Bronchial epithelial cell (primary cell): Measurements from ENCODE around the gene TTYH2. TPM values are rescaled to one million over a fixed set of nuclear protein-coding genes. Genes with fewer than 3 reads are reported as not detected.

Source experiments
- DNase-seq: peaks from one replicate; pipeline ENCODE4 v3.0.0-alpha.2; 2010; ENCODE audit warnings: low read depth
- FAIRE-seq: peaks from 2 replicates; lab custom pipeline; 2011; peaks lifted over from hg19 to GRCh38; lab: Jason Lieb, UNC
- H3K27me3 ChIP-seq: 2 replicates; pipeline ENCODE4 v1.5.1; 2011; ENCODE audit warnings: low read length; ENCODE audit not compliant: control insufficient read depth, insufficient read depth
- H3K36me3 ChIP-seq: 2 replicates; pipeline ENCODE4 v1.5.1; 2011; ENCODE audit warnings: low read length; ENCODE audit not compliant: control insufficient read depth, insufficient read depth
- H3K4me3 ChIP-seq: 2 replicates; pipeline ENCODE4 v1.5.1; 2011; ENCODE audit warnings: mild to moderate bottlenecking, low read depth, low read length, control low read depth
- CTCF ChIP-seq: IDR thresholded peaks from 2 replicates; pipeline ENCODE4 v1.5.1; 2011; ENCODE audit warnings: mild to moderate bottlenecking, moderate library complexity, low read length, control low read depth, inconsistent platforms; ENCODE audit not compliant: insufficient read depth, severe bottlenecking
- total RNA-seq: library from RNA; depleted of rRNA; stranded (reverse); fragments of >200 nt; gene quantifications from 2 replicates; pipeline ENCODE4 v1.2.1, GENCODE V29; 2014

The TTYH2 gene
- total RNA-seq, 1 donor from 2014 or later: 2.4 TPM

GRCh38 chr17:74251569-74251968, 38.2 kb downstream of the TTYH2 start:
- H3K4me3 ChIP-seq: no peak overlapping the region
- TF ChIP-seq CTCF: no peak
- no peak for FAIRE-seq
- no peaks in the 10 kb centered on the region for H3K27me3 ChIP-seq
- no peak for DNase-seq
- no peaks in the 10 kb centered on the region for H3K36me3 ChIP-seq

GRCh38 chr17:74252211-74252610, 38.8 kb downstream of the TTYH2 start:
- FAIRE-seq: no peak
- no peaks in the 10 kb centered on the region for H3K36me3 ChIP-seq
- TF ChIP-seq CTCF: no peak
- no peak for DNase-seq
- no peaks in the 10 kb centered on the region for H3K27me3 ChIP-seq
- H3K4me3 ChIP-seq: no peak overlapping the region

GRCh38 chr17:74253036-74253435, 39.7 kb downstream of the TTYH2 start:
- FAIRE-seq: no peak
- no peaks in the 10 kb centered on the region for H3K36me3 ChIP-seq
- H3K27me3 ChIP-seq: no peaks in the 10 kb centered on the region
- no peak for TF ChIP-seq CTCF
- DNase-seq: no peak
- no peak overlapping the region for H3K4me3 ChIP-seq

- no peak overlapping the region for H3K4me3 ChIP-seq
- H3K27me3 ChIP-seq: peaks cover 1% of the 10 kb centered on the region
- FAIRE-seq (no peak), DNase-seq (no peak)
- no peaks in the 10 kb centered on the region for H3K36me3 ChIP-seq
- TF ChIP-seq CTCF: no peak
These were observed 43.9 kb downstream of the TTYH2 start for GRCh38 chr17:74257311-74257710.

- Histone ChIP-seq H3K4me3 (no peak overlapping the region), H3K36me3 (no peaks in the 10 kb centered on the region), H3K27me3 (peaks cover 1% of the 10 kb centered on the region)
- no peak for FAIRE-seq
- no peak for TF ChIP-seq CTCF
- DNase-seq: peak; percentile 31
These were observed 46.5 kb downstream of the TTYH2 start for GRCh38 chr17:74259667-74260524.

GRCh38 chr17:74260525-74260850, 47.1 kb downstream of the TTYH2 start:
- FAIRE-seq: no peak

More at GRCh38 chr17:74260525-74260850, 47.1 kb downstream of the TTYH2 start:
- peaks cover 1% of the 10 kb centered on the region for H3K27me3 ChIP-seq
- H3K36me3 ChIP-seq: no peaks in the 10 kb centered on the region
- no peak for DNase-seq
- no peak overlapping the region for H3K4me3 ChIP-seq
- no peak for TF ChIP-seq CTCF
